ENCODE results near the gene ENPP6. TPM values are rescaled to one million over a fixed set of nuclear protein-coding genes. Genes with fewer than 3 reads are reported as not detected.

ENPP6 gene
- total RNA-seq, 3 donors from 2014 or later (not counting 1 experiment from before 2014, with no cell fraction given): 0.23 TPM; not detected in 2

- H3K4me1 ChIP-seq (ENCODE audit: control insufficient read depth, insufficient read depth, low read length): no peaks in the 10 kb centered on the region
- no peak overlapping the region for H3K27ac ChIP-seq (ENCODE audit: low read length)
- no peaks in the 10 kb centered on the region for H3K27me3 ChIP-seq (ENCODE audit: control insufficient read depth, insufficient read depth, low read length)
- no peaks in the 10 kb centered on the region for H3K9me3 ChIP-seq (ENCODE audit: control insufficient read depth, insufficient read depth, low read length)
- ATAC-seq (no peak), DNase-seq (no peak)
- 96% methylated on average over 10 of the region's 10 CpGs for WGBS (ENCODE audit: insufficient coverage)
- H3K27me3 Mint-ChIP-seq (ENCODE audit: low read depth in 2 of 2): peaks cover 5 to 15% of the 10 kb centered on the region in 2 donors
- intact Hi-C loops (cut with micrococcal nuclease): no loop called here
- no peak overlapping the region for H3K4me3 ChIP-seq (ENCODE audit: low read length)
- H3K4me3 Mint-ChIP-seq: no peak overlapping the region
- no peaks in the 10 kb centered on the region for H3K36me3 Mint-ChIP-seq
- H3K27ac Mint-ChIP-seq: no peak overlapping the region
- TF ChIP-seq, protein P1, sequence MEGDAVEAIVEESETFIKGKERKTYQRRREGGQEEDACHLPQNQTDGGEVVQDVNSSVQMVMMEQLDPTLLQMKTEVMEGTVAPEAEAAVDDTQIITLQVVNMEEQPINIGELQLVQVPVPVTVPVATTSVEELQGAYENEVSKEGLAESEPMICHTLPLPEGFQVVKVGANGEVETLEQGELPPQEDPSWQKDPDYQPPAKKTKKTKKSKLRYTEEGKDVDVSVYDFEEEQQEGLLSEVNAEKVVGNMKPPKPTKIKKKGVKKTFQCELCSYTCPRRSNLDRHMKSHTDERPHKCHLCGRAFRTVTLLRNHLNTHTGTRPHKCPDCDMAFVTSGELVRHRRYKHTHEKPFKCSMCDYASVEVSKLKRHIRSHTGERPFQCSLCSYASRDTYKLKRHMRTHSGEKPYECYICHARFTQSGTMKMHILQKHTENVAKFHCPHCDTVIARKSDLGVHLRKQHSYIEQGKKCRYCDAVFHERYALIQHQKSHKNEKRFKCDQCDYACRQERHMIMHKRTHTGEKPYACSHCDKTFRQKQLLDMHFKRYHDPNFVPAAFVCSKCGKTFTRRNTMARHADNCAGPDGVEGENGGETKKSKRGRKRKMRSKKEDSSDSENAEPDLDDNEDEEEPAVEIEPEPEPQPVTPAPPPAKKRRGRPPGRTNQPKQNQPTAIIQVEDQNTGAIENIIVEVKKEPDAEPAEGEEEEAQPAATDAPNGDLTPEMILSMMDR (IDR thresholded peaks at IDR 0.05): no peak
- H3K4me1 Mint-ChIP-seq: no peaks in the 10 kb centered on the region
- H3K36me3 ChIP-seq (ENCODE audit: control insufficient read depth, insufficient read depth, low read length): no peaks in the 10 kb centered on the region
- H3K9me3 Mint-ChIP-seq: no peaks in the 10 kb centered on the region
These were observed 109.6 kb downstream of the ENPP6 start for GRCh38 chr4:184108006-184108501.

GRCh38 chr4:184104419-184105101 lies 113.1 kb downstream of the ENPP6 start:
- ATAC-seq: no peak
- Histone ChIP-seq H3K9me3 (ENCODE audit: control insufficient read depth, insufficient read depth, low read length) (no peaks in the 10 kb centered on the region), H3K27ac (ENCODE audit: low read length) (no peak overlapping the region), H3K27me3 (ENCODE audit: control insufficient read depth, insufficient read depth, low read length) (no peaks in the 10 kb centered on the region), H3K36me3 (ENCODE audit: control insufficient read depth, insufficient read depth, low read length) (no peaks in the 10 kb centered on the region), H3K4me1 (ENCODE audit: control insufficient read depth, insufficient read depth, low read length) (no peaks in the 10 kb centered on the region), H3K4me3 (ENCODE audit: low read length) (no peak overlapping the region)
- Mint-ChIP-seq H3K9me3 (no peaks in the 10 kb centered on the region), H3K27me3 (ENCODE audit: low read depth in 2 of 2) (no peaks in the 10 kb centered on the region), H3K4me3 (no peak overlapping the region), H3K36me3 (no peaks in the 10 kb centered on the region), H3K27ac (no peak overlapping the region), H3K4me1 (peaks cover 0 to 3% of the 10 kb centered on the region in 2 donors)
- 86% methylated on average over 3 of the region's 5 CpGs for WGBS (ENCODE audit: insufficient coverage)
- TF ChIP-seq, protein P1 (IDR thresholded peaks at IDR 0.05): no peak
- intact Hi-C loops (cut with micrococcal nuclease): no loop called here
- no peak for DNase-seq

DNA sequence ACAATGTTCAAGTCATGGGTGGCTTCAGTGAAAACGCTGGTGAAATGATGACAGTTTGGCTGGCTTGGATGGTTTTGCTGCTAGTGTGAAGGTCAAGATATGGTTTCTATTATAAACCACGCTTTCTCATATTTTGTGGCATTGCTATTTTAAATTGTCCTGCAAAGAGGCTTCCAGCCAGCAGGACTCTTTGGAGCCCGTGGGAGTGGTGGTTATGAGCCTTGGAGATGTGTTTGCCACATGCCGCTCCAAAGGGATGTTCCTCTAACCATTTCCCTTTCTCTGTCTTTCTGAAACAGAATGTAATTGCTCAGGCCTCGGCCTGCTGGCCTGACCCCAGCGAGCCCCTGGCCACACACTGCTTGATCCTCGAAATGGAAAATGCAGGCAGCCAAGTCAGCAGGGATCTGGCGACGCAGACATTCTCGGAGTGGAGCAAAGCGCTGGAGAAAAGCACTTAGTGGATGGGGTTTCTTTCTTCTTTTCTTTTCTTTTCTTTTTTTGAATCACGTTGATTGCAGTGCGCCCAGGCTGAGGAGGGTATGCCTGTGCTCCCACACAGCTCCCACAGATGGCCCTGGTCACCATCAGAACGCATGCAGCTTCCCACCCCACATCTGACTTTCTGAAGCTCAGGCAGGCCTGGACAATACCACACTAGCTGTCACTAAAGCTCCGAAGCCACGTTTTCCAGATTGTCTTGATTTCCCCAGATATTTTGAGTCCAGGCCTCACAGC lies 114.0 kb downstream of the ENPP6 start:
- Mint-ChIP-seq H3K4me3 (no peak overlapping the region), H3K27ac (no peak overlapping the region), H3K9me3 (no peaks in the 10 kb centered on the region), H3K27me3 (ENCODE audit: low read depth in 2 of 2) (peaks cover 0 to 2% of the 10 kb centered on the region in 2 donors), H3K36me3 (no peaks in the 10 kb centered on the region), H3K4me1 (peaks cover 0 to 3% of the 10 kb centered on the region in 2 donors)
- WGBS (ENCODE audit: insufficient coverage): 84% methylated on average over 15 of the region's 16 CpGs
- H3K27me3 ChIP-seq (ENCODE audit: control insufficient read depth, insufficient read depth, low read length): no peaks in the 10 kb centered on the region
- TF ChIP-seq, protein P1 (IDR thresholded peaks at IDR 0.05): no peak
- H3K27ac ChIP-seq (ENCODE audit: low read length): no peak overlapping the region
- no peak overlapping the region for H3K4me3 ChIP-seq (ENCODE audit: low read length)
- no peaks in the 10 kb centered on the region for H3K9me3 ChIP-seq (ENCODE audit: control insufficient read depth, insufficient read depth, low read length)
- intact Hi-C loops (cut with micrococcal nuclease): no loop called here
- no peaks in the 10 kb centered on the region for H3K36me3 ChIP-seq (ENCODE audit: control insufficient read depth, insufficient read depth, low read length)
- ATAC-seq (no peak), DNase-seq (no peak)
- H3K4me1 ChIP-seq (ENCODE audit: control insufficient read depth, insufficient read depth, low read length): no peaks in the 10 kb centered on the region

Measured in natural killer cell (primary cell).